Measurements from ENCODE around the gene STX7. TPM values are rescaled to one million over a fixed set of nuclear protein-coding genes. Genes with fewer than 3 reads are reported as not detected.

STX7 gene
- total RNA-seq, 3 donors from 2014 or later = 28.5 to 67.4 (median 37.8) TPM

- Histone ChIP-seq H3K27me3 (no peaks in the 10 kb centered on the region), H3K4me1 (no peaks in the 10 kb centered on the region), H3K27ac (no peak overlapping the region), H3K36me3 (no peaks in the 10 kb centered on the region), H3K9me3 (peaks cover 6 to 11% of the 10 kb centered on the region in 2 donors), H3K4me3 (no peak overlapping the region)
- intact Hi-C loops (cut with DNase I; ENCODE audit: low total_unique reads) = no loop called here
- DNase-seq (ENCODE audit: low spot score in 2 of 2) = no peak
- no peak for TF ChIP-seq POLR2AphosphoS5 (IDR thresholded peaks at IDR 0.05)
Observed at GRCh38 chr6:132445201-132445951, 67.5 kb downstream of the STX7 start.

DNA sequence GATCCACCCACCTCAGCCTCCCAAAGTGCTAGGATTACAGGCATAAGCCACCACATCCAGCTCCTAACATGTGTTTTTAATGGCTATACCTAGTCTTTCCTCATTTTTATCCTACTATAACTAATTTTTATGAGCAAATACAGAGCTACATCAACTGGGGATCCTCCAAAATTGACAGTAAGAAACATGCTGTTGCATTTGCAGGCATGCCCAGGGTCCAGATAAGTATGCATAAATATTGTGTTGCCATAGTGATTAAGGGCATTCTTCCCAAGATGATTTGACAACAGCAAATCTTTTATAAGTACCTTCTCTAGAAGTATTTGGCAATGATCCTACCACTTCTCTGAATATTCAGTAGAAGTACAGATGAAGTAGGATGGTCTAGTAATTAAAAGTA is 69.7 kb downstream of the STX7 start:
- Histone ChIP-seq H3K27me3 (no peaks in the 10 kb centered on the region), H3K27ac (no peak overlapping the region), H3K9me3 (peaks cover 6 to 11% of the 10 kb centered on the region in 2 donors), H3K4me1 (no peaks in the 10 kb centered on the region), H3K36me3 (no peaks in the 10 kb centered on the region), H3K4me3 (no peak overlapping the region)
- no peak for TF ChIP-seq POLR2AphosphoS5 (IDR thresholded peaks at IDR 0.05)
- TF ChIP-seq POLR2A (IDR thresholded peaks at IDR 0.05) = no peak
- no peak for TF ChIP-seq CTCF (IDR thresholded peaks at IDR 0.05)
- DNase-seq (ENCODE audit: low spot score in 2 of 2) = no peak
- intact Hi-C loops (cut with DNase I; ENCODE audit: low total_unique reads) = no loop called here

- H3K4me1 ChIP-seq = no peaks in the 10 kb centered on the region
- no peaks in the 10 kb centered on the region for H3K9me3 ChIP-seq
- H3K27ac ChIP-seq = no peak overlapping the region
- H3K4me3 ChIP-seq = no peak overlapping the region
- no peaks in the 10 kb centered on the region for H3K36me3 ChIP-seq
- intact Hi-C loops (cut with DNase I; ENCODE audit: low total_unique reads) = loop anchor here (1.0 kb wide), 1 partner anchor 9 kb away; no protein-coding TSS in a partner anchor
- no peaks in the 10 kb centered on the region for H3K27me3 ChIP-seq
- DNase-seq (ENCODE audit: low spot score in 2 of 2) = no peak
- TF ChIP-seq CTCF (IDR thresholded peaks at IDR 0.05) (no peak), POLR2A (IDR thresholded peaks at IDR 0.05) (no peak), POLR2AphosphoS5 (IDR thresholded peaks at IDR 0.05) (no peak)
Observed at GRCh38 chr6:132430110-132430509, 82.8 kb downstream of the STX7 start.

GRCh38 chr6:132425176-132425575 is 87.7 kb downstream of the STX7 start:
- intact Hi-C loops (cut with DNase I; ENCODE audit: low total_unique reads) = no loop called here
- Histone ChIP-seq H3K27me3 (no peaks in the 10 kb centered on the region), H3K4me1 (no peaks in the 10 kb centered on the region), H3K4me3 (no peak overlapping the region), H3K27ac (no peak overlapping the region), H3K36me3 (no peaks in the 10 kb centered on the region), H3K9me3 (peaks cover 0 to 17% of the 10 kb centered on the region in 2 donors)
- DNase-seq (ENCODE audit: low spot score in 2 of 2) = no peak
- TF ChIP-seq CTCF (IDR thresholded peaks at IDR 0.05) (no peak), POLR2A (IDR thresholded peaks at IDR 0.05) (no peak), POLR2AphosphoS5 (IDR thresholded peaks at IDR 0.05) (no peak)

DNA sequence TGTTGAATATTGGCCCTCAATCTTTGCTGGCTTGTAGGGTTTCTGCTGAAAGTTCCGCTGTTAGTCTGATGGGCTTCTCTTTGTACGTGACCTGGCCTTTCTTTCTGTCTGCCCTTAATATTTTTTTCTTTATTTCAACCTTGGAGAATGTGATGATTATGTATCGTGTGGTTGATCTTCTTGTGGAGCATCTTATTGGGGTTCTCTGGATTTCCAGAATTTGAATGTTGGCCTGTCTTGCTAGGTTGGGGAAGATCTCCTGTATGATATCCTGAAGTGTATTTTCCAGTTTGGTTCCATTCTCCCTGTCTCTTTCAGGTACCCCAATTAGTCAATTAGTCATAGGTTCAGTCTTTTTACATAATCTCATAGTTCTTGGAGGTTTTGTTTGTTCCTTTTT is 89.1 kb downstream of the STX7 start:
- peaks cover 0 to 17% of the 10 kb centered on the region in 2 donors for H3K9me3 ChIP-seq
- no peaks in the 10 kb centered on the region for H3K36me3 ChIP-seq
- no peaks in the 10 kb centered on the region for H3K27me3 ChIP-seq
- intact Hi-C loops (cut with DNase I; ENCODE audit: low total_unique reads) = no loop called here
- no peak for DNase-seq (ENCODE audit: low spot score in 2 of 2)
- no peaks in the 10 kb centered on the region for H3K4me1 ChIP-seq
- H3K4me3 ChIP-seq = no peak overlapping the region
- no peak overlapping the region for H3K27ac ChIP-seq
- no peak for TF ChIP-seq POLR2A (IDR thresholded peaks at IDR 0.05)
- no peak for TF ChIP-seq POLR2AphosphoS5 (IDR thresholded peaks at IDR 0.05)
- no peak for TF ChIP-seq CTCF (IDR thresholded peaks at IDR 0.05)

Data from breast epithelium (tissue), 4 donors.